GM21786 (cell line): ENCODE measurements around the gene ARHGEF12.

Experiments used
- ATAC-seq: cut with Tn5 transposase; IDR thresholded peaks from one replicate; pipeline ENCODE4 v1.9.1; 2021; ENCODE audit not compliant: unreplicated experiment

The ARHGEF12 gene

DNA sequence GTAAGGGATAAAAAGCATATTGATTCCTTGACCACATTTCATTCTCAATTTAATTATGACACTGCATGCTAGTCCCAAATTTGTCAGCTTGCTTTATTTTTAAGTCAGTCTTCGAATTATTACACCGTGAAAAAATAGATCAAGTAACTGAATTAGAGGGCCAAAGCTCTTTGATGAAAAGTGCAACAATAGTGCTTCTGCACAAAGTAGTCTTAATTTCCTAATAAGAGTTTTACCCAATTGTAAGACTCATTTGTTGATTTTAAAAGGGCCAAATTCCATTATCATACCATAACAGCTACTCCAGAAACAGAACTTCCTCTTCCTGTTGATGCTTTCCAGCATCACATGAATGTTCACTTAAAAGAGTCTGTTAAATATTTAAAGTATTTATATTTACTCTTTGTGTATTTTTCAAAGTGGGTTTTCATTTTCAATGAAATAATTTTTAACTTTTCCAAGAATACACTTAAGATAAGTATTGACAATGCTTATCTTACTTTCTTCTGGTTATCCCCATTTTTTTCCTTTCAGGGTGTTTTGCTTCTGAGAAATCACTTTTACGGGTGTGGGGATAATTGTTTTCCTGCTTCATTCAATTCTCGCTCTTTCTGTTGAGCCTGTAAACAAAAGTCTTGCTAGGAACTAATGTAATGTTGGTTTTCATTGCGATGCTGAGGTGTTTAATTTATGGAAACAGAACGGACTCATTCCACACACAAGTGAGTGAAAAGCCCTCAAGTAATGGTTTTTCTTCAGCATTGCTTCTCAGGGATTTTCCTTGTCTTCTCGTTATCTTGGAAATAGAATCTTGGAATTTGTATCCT lies 2.1 kb downstream of the ARHGEF12 start:
- no peak for ATAC-seq

GRCh38 chr11:120339394-120339890 lies 3.2 kb downstream of the ARHGEF12 start:
- no peak for ATAC-seq

DNA sequence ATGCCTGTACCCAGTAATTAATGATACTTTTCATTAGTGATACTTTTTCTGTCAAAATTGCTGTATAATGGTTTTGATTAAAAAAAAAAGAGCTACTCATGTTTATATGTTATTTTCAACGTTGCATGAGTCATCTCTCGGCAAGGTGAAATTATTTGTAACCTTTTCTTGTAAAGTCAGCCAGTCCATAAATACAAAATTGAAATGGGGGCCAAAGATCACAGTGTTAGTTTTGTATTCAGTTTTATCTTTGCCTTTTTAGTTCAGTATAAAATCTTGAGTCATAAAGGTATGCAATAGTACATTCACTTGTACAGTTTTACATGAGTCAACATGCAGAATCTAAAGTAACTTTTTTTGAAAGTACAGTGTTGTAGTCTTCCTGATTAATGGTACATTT lies 4.3 kb downstream of the ARHGEF12 start:
- ATAC-seq: no peak

DNA sequence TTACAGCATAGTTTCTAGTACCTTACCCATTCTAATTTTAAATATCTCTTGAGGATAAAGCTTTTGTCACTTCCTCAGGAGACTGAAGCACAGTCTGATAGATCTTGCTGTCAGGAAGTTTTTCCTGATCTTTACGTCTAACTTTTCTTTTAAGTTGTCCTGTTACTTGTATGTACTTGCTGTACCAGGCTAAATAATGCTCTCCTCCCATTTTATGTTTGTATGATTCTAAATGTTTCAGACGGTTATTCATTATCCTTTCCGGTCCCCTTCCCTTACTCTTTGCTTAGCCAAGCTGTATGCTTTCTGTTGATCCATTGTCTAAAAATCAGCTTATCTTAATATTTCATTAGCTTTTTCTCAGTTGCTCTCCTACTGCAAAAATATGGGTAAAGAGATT lies 6.0 kb downstream of the ARHGEF12 start:
- no peak for ATAC-seq

- ATAC-seq: no peak
Observed at GRCh38 chr11:120342678-120343077, 6.5 kb downstream of the ARHGEF12 start.

- ATAC-seq: peak; percentile 61
Observed at GRCh38 chr11:120343429-120343828, 7.2 kb downstream of the ARHGEF12 start.

DNA sequence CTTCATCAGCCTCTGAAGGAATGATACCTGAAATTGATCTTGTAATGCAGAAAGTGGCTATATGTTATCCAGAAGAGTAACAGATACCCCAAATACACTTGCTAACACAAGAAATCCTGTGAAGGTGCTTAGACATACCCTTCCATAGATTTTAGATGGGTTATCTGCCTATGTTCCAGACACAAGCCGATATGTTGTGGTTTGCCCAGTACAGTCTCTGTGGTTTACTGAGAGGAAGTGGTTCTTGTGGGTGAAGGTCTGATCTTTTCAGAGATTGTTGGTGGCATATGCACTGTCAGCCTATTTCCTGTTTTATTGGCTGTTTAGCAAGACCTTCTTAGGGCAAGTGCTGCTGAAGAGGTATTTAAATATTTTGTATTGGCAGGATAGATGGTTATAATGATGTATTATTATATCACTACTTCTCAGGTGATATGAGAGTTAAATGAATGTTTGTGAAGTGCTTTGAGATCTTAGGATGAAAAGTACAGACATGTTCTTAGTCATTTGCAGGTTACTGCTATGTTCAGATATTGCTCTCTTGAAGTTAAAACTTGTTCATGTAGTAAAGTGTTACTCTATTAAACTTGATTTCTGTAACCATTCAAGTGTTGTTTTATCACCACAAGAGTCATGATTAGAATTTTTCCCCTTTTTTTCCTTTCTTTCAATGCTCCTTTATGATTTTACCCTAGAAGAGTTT lies 8.2 kb downstream of the ARHGEF12 start:
- ATAC-seq: peak; percentile 84

GRCh38 chr11:120346233-120346632 lies 10.0 kb downstream of the ARHGEF12 start:
- ATAC-seq: no peak

DNA sequence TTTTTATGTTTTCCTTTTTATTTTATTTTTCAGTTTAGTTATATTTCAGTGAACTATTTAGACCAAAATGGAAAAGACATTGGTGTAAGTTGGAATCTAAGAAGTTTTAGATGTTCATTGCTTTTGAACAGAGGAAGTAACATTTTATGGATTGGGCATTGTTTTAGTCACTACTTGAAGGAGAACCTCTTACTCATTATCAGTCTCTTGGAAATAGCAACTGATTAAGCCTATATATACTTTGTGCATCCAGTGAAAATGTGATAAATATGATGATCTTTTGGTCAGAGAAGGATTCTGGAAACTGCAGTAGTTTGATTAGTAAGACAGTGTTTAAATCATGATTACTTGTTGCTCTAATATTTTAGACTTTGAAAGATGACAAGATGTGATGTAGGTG lies 14.4 kb downstream of the ARHGEF12 start:
- no peak for ATAC-seq

GRCh38 chr11:120352405-120352804 lies 16.2 kb downstream of the ARHGEF12 start:
- no peak for ATAC-seq

- ATAC-seq: no peak
Observed at GRCh38 chr11:120354068-120354467, 17.9 kb downstream of the ARHGEF12 start.

DNA sequence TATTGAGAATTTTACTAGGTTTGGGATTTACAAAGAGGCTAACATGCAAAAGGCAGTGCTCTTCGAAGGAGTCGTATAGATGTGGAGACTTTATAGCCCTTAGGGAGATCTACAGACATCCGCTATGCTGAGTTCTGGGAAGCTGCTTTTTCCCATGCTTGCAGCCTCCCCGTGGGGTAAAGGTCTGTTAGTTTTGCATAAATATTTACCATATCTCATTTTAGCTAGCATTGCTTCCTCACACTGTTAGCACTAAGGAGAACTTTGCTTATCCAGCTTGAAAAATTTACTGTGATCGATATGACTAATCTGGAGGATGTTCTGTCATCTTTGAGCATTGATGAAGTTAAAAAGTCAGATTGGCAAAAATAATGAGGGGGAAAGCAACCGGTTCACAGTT lies 18.6 kb downstream of the ARHGEF12 start:
- ATAC-seq: no peak

DNA sequence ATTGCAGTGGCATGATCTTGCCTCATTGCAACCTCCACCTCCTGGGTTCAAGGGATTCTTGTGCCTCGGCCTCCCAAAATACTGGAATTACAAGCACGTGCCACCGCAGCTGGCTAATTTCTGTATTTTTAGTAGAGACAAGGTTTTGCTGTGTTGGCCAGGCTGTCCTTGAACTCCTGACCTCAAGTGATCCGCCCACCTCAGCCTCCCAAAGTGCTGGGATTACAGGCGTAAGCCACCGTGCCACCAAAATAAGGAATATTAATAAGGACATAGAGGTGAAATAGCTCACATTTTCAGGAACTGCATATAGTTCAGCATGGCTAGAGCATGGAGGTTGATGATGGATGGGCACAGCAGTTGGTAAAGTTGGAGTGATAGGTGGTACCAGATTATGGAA lies 21.4 kb downstream of the ARHGEF12 start:
- no peak for ATAC-seq

- no peak for ATAC-seq
Observed at GRCh38 chr11:120358729-120359128, 22.5 kb downstream of the ARHGEF12 start.

- ATAC-seq: no peak
Observed at GRCh38 chr11:120363436-120363835, 27.2 kb downstream of the ARHGEF12 start.

GRCh38 chr11:120365512-120365911 lies 29.3 kb downstream of the ARHGEF12 start:
- ATAC-seq: no peak

- no peak for ATAC-seq
Observed at GRCh38 chr11:120372296-120372695, 36.1 kb downstream of the ARHGEF12 start.

GRCh38 chr11:120375076-120375475 lies 38.9 kb downstream of the ARHGEF12 start:
- ATAC-seq: no peak

DNA sequence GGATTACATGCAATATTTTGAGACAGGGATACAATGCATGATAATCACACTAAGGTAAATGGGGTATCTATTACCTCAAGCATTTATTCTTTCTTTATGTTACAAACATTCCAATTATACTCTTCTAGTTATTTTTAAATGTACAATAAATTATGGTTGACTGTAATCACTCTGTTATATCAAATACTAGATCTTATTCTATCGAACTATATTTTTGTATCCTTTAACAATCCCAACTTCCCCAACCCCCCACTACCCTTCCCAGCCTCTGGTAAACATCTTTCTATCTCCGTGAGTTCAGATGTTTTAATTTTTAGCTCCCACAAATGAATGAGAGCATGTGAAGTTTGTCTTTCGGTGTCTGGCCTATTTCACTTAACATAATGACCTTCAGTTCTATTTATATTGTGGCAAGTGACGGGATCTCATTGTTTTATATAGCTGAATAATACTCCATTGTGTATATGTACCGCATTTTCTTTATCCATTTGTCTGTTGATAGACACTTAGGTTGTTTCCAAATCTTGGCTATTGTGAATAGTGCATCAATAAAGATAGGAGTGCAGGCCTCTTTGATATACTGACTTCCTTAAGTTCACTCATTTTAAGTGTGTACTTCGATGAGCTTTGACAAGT lies 40.5 kb downstream of the ARHGEF12 start:
- ATAC-seq: no peak

DNA sequence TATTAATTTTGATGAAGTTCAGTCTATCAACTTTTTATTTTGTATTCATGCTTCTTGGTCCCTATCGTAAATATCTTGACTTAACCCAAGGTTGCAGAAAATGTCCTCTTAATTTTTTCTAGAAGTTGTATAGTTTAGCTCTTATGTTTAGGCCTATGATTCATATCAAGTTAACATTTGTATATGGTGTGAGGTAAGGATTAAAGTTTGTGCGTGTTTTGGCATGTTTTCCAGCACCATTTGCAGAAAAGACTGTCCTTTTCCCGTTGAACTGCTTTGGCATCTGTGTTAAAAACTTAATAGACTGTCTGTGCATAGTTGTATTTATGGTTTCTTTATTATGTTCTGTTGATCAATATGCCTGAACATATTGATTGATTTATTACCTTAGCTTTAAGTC lies 42.3 kb downstream of the ARHGEF12 start:
- ATAC-seq: no peak

GRCh38 chr11:120381401-120381800 lies 45.2 kb downstream of the ARHGEF12 start:
- no peak for ATAC-seq
